GM12878 (cell line): ENCODE data around the gene C17orf107. TPM values are rescaled to one million over a fixed set of nuclear protein-coding genes. Genes with fewer than 3 reads are reported as not detected.

Source experiments
- ATAC-seq: fragments of 200-7000 bp; cut with Tn5 transposase; 3 replicates; pipeline ENCODE4 v1.9.1; 2020; ENCODE audit warnings: mild to moderate bottlenecking, moderate library complexity
- Bru-seq: library from RNA; stranded (reverse); fragments of 400-500 nt; gene quantifications from one replicate; lab custom pipeline; 2021; lab: Mats Ljungman, UMichigan
- BruChase-seq, 2 experiments: library from RNA; stranded (reverse); fragments of 400-500 nt; gene quantifications; one replicate each; lab custom pipeline; 2021; lab: Mats Ljungman, UMichigan
- BruUV-seq: library from RNA; stranded (reverse); fragments of 400-500 nt; replicated peaks from 2 replicates; lab custom pipeline; 2021; lab: Mats Ljungman, UMichigan
- CTCF ChIA-PET: fragments of 300-600 bp; sonication (Branson Sonifier 250); formaldehyde crosslinking; extraction: SDS; loops from one replicate; lab custom pipeline; 2021; ENCODE audit warnings: inconsistent platforms; lab: Yijun Ruan, JAX
- POLR2A ChIA-PET: fragments of 350-600 bp; formaldehyde crosslinking; extraction: SDS; loops from one replicate; lab custom pipeline; 2021; ENCODE audit warnings: inconsistent platforms; lab: Charles Lee
- RAD21 ChIA-PET: fragments of 300-600 bp; sonication (Branson Sonifier 250); formaldehyde crosslinking; loops from one replicate; lab custom pipeline; 2023; ENCODE audit warnings: antibody characterized with exemption; ENCODE audit not compliant: unreplicated experiment; lab: Charles Lee
- SMC1A ChIA-PET: fragments of 300-600 bp; sonication (Branson Sonifier 250); formaldehyde crosslinking; loops from one replicate; lab custom pipeline; 2023; ENCODE audit not compliant: unreplicated experiment, uncharacterized antibody; lab: Charles Lee
- DNase-seq: peaks from one replicate; pipeline ENCODE4 v3.0.0-alpha.2; 2011; ENCODE audit warnings: low read depth, low spot score
- FAIRE-seq: peaks from 3 replicates; lab custom pipeline; 2011; peaks lifted over from hg19 to GRCh38; lab: Jason Lieb, UNC
- H2AFZ ChIP-seq: 2 replicates; pipeline ENCODE4 v1.6.0; 2011; ENCODE audit warnings: low read depth, low read length, control low read depth; ENCODE audit not compliant: control insufficient read depth
- H3K27ac ChIP-seq: 2 replicates; pipeline ENCODE4 v1.5.1; 2011; ENCODE audit warnings: control low read depth; ENCODE audit not compliant: control insufficient read depth, insufficient read depth
- H3K27me3 ChIP-seq, 2 experiments: replicated peaks in 1 of 2; 2 replicates each; pipeline versions ENCODE4 v1.6.0 to v1.6.1; 2011; ENCODE audit warnings: low read length in 1 of 2; ENCODE audit not compliant: control insufficient read depth in 2 of 2, insufficient read depth in 2 of 2
- H3K36me3 ChIP-seq, 2 experiments: 2 replicates each; pipeline ENCODE4 v1.5.1; 2011; ENCODE audit warnings: low read length in 1 of 2; ENCODE audit not compliant: control insufficient read depth in 2 of 2, insufficient read depth in 2 of 2
- H3K4me1 ChIP-seq: 2 replicates; pipeline ENCODE4 v1.6.1; 2011; ENCODE audit warnings: mild to moderate bottlenecking, low read length, moderate library complexity, mixed read lengths; ENCODE audit not compliant: control insufficient read depth, insufficient read depth
- H3K4me2 ChIP-seq: 2 replicates; pipeline ENCODE4 v1.6.0; 2011; ENCODE audit warnings: control low read depth; ENCODE audit not compliant: control insufficient read depth, insufficient read depth
- H3K4me3 ChIP-seq: fragments of 200-600 bp; sonication (generic); 2 replicates; pipeline ENCODE4 v1.5.1; 2016
- H3K79me2 ChIP-seq: 2 replicates; pipeline ENCODE4 v1.6.0; 2011; ENCODE audit warnings: low read length; ENCODE audit not compliant: control insufficient read depth, insufficient read depth
- H3K9ac ChIP-seq: 2 replicates; pipeline ENCODE4 v1.8.0; 2011; ENCODE audit warnings: low read length, control low read depth, mixed read lengths; ENCODE audit not compliant: control insufficient read depth, insufficient read depth
- H3K9me3 ChIP-seq: replicated peaks from 3 replicates; pipeline ENCODE4 v1.5.1; 2011; ENCODE audit warnings: mild to moderate bottlenecking, low read length; ENCODE audit not compliant: control insufficient read depth, insufficient read depth
- H4K20me1 ChIP-seq: 2 replicates; pipeline ENCODE4 v1.6.0; 2011; ENCODE audit not compliant: control insufficient read depth, insufficient read depth
- ATF7 ChIP-seq: fragments of 450-650 bp; IDR thresholded peaks from 2 replicates; pipeline ENCODE4 v1.6.1; 2016; ENCODE audit warnings: low read depth, mild to moderate bottlenecking
- CREB1 ChIP-seq: IDR thresholded peaks from 2 replicates; pipeline ENCODE4 v1.6.1; 2012; ENCODE audit warnings: low read depth, mild to moderate bottlenecking, inconsistent platforms
- CREM ChIP-seq: IDR thresholded peaks from 2 replicates; pipeline ENCODE4 v1.6.1; 2014; ENCODE audit warnings: antibody characterized with exemption, low read depth
- EGR1 ChIP-seq, 2 experiments: IDR thresholded peaks; 1 replicate in 1 of 2; 2 replicates in 1 of 2; pipeline ENCODE4 v1.6.1; 2011 to 2012; ENCODE audit warnings: low read depth in 2 of 2, low read length in 2 of 2, borderline replicate concordance in 1 of 2, mild to moderate bottlenecking in 1 of 2, moderate library complexity in 1 of 2
- FOXM1 ChIP-seq: IDR thresholded peaks from 2 replicates; pipeline ENCODE4 v1.6.1; 2012; ENCODE audit warnings: low read depth, mild to moderate bottlenecking, inconsistent platforms, low read length, moderate library complexity
- MEF2A ChIP-seq: IDR thresholded peaks from 2 replicates; pipeline ENCODE4 v1.6.1; 2011; ENCODE audit warnings: low read depth, mild to moderate bottlenecking, low read length, moderate library complexity; ENCODE audit not compliant: insufficient read depth
- NRF1 ChIP-seq: conservative IDR thresholded peaks from 2 replicates; pipeline ENCODE4 v1.6.1; 2011; ENCODE audit warnings: mild to moderate bottlenecking, low read depth, low read length, improper control_type of control experiment
- POU2F2 ChIP-seq: IDR thresholded peaks from 3 replicates; pipeline ENCODE4 v1.6.1; 2011; ENCODE audit warnings: low read depth, mild to moderate bottlenecking, low read length, borderline replicate concordance
- RAD21 ChIP-seq: IDR thresholded peaks from 2 replicates; pipeline ENCODE4 v1.6.1; 2011; ENCODE audit warnings: mild to moderate bottlenecking, low read depth, low read length, moderate library complexity; ENCODE audit not compliant: insufficient read depth
- REST ChIP-seq: IDR thresholded peaks from 2 replicates; pipeline ENCODE4 v1.6.1; 2012; ENCODE audit warnings: mild to moderate bottlenecking, low read depth, low read length
- SPI1 ChIP-seq: IDR thresholded peaks from 2 replicates; pipeline ENCODE4 v1.6.1; 2011; ENCODE audit warnings: low read depth, mild to moderate bottlenecking, low read length, moderate library complexity, borderline replicate concordance; ENCODE audit not compliant: insufficient read depth
- TBL1XR1 ChIP-seq: IDR thresholded peaks from 2 replicates; pipeline ENCODE4 v1.6.1; 2012; ENCODE audit warnings: low read depth, low read length, improper control_type of control experiment
- TCF7 ChIP-seq: IDR thresholded peaks from 2 replicates; pipeline ENCODE4 v1.6.1; 2014; ENCODE audit warnings: antibody characterized with exemption, borderline replicate concordance
- WGBS: methylation state at CpG from one replicate; pipeline ENCODE4 v1.1.6; 2016; ENCODE audit warnings: low lambda C conversion rate; ENCODE audit not compliant: insufficient replicate concordance, insufficient coverage; ENCODE audit errors: missing lambda C conversion rate; 5-methylcytosine and 5-hydroxymethylcytosine counted together
- in situ Hi-C: fragments of 300-500 bp; cut with MboI; formaldehyde crosslinking; loops from 9 replicates; pipeline ENCODE4 v1.14.3; 2018; ENCODE audit warnings: mixed read lengths
- intact Hi-C: fragments of 100-400 bp; cut with micrococcal nuclease; formaldehyde crosslinking; loops from one replicate; pipeline ENCODE4 v1.14.2; 2022; ENCODE audit not compliant: unreplicated experiment
- long read RNA-seq, 2 experiments: library from polyadenylated mRNA; unstranded; transcript quantifications; one replicate each; pipeline ENCODE4 v2.0.0, GENCODE V29; 2019 to 2020
- polyA minus RNA-seq, 3 experiments: library from RNA; depleted of rRNA, polyadenylated mRNA; stranded (reverse); fragments of >200 nt; gene quantifications; 2 replicates each; pipeline ENCODE4 v1.2.3, GENCODE V29; 2011
- polyA plus RNA-seq, 11 experiments: library from polyadenylated mRNA; depleted of rRNA in 4 of 11; unstranded in 6 of 11; stranded (reverse) in 5 of 11; fragments of >200 nt; fragmentation: Nextera tagmentation in 4 of 11; fragmentation: Illumina TruSeq in 1 of 11; extraction: Ambion mirVana in 4 of 11; extraction: Trizol in 1 of 11; gene quantifications; 1 replicate in 1 of 11; 2 replicates in 10 of 11; pipeline versions ENCODE4 v1.2.1 to v1.2.3, GENCODE V29; 2011 to 2016; ENCODE audit warnings: inconsistent platforms in 2 of 11, missing spikeins in 2 of 11, low read depth in 1 of 11
- total RNA-seq, 4 experiments: library from RNA; depleted of rRNA in 3 of 4; stranded (reverse); fragments of >200 nt in 3 of 4; fragmentation: Illumina TruSeq in 1 of 4; extraction: Trizol in 1 of 4; gene quantifications; 2 replicates each; pipeline versions ENCODE4 v1.2.1 to v1.2.3, GENCODE V29; 2013 to 2021

Gene C17orf107
- total RNA-seq (2013; cell fraction: nucleolus; rRNA removed) = 0.31 TPM in 1 of 2 replicates, not detected in the other
- total RNA-seq (2014; rRNA removed) = 0.23 and 0.33 TPM in 2 replicates
- 0.18 TPM in 1 of 2 replicates, not detected in the other for total RNA-seq (2014; rRNA removed; fragmentation: Illumina TruSeq; extraction: Trizol)
- total RNA-seq (2021) = 0.16 and 0.46 TPM in 2 replicates
- polyA plus RNA-seq (2011; ENCODE audit: low read depth) = 0.28 TPM
- polyA plus RNA-seq (2011; rRNA removed) = 0.05 TPM in 1 of 2 replicates, not detected in the other
- polyA plus RNA-seq (2011; cell fraction: cytosol; rRNA removed) = 0.02 and 0.03 TPM in 2 replicates
- polyA plus RNA-seq (2011; cell fraction: nucleus; rRNA removed) = 0.15 and 0.51 TPM in 2 replicates
- 0.48 and 0.53 TPM in 2 replicates for polyA plus RNA-seq (2012)
- polyA plus RNA-seq (2014; fragmentation: Illumina TruSeq; extraction: Trizol) = 0.09 TPM in 1 of 2 replicates, not detected in the other
- polyA plus RNA-seq (2014; fragmentation: Nextera tagmentation; extraction: Ambion mirVana) = not detected
- 0.18 TPM in 1 of 2 replicates, not detected in the other for polyA plus RNA-seq (2014; rRNA removed)
- polyA plus RNA-seq (2016; fragmentation: Nextera tagmentation; extraction: Ambion mirVana) = under 1 TPM; 0.07 to 0.11 TPM
- polyA minus RNA-seq (2011; rRNA and poly(A)+ RNA removed) = 0.05 TPM in 1 of 2 replicates, not detected in the other
- not detected in 2 replicates for polyA minus RNA-seq (2011; cell fraction: cytosol; rRNA and poly(A)+ RNA removed)
- polyA minus RNA-seq (2011; cell fraction: nucleus; rRNA and poly(A)+ RNA removed) = 0.73 and 1.1 TPM in 2 replicates
- Bru-seq, nascent RNA = percentile 38 among the genes with signal in this experiment
- percentile 15 among the genes with signal in this experiment for BruChase-seq, experiment 1, labeled RNA remaining after a 6-hour chase
- BruChase-seq, experiment 2, labeled RNA remaining after a 2-hour chase = percentile 15 among the genes with signal in this experiment
- long read RNA-seq, experiment 1 = 0 reads
- long read RNA-seq, experiment 2 = 0 reads

- WGBS = 13% methylated on average over 52 of the region's 60 CpGs
- Histone ChIP-seq H3K4me3 (peak within 1 kb of the TSS; percentile 35; the same call in 1 of the 2 replicates), H3K27ac (no peak within 1 kb of the TSS), H3K36me3 (peaks cover 0 to 9% of the 10 kb centered on the region in 2 experiments; a peak in 3 of 4 replicates), H3K4me2 (peak within 1 kb of the TSS; percentile 91), H2AFZ (peak within 1 kb of the TSS; percentile 71), H3K79me2 (no peaks in the 10 kb centered on the region), H3K4me1 (peaks cover 20% of the 10 kb centered on the region), H3K27me3 (no peaks in the 10 kb centered on the region; a peak in 1 of 4 replicates), H4K20me1 (no peaks in the 10 kb centered on the region), H3K9ac (peak within 1 kb of the TSS; percentile 29), H3K9me3 (no peaks in the 10 kb centered on the region; the same call in 2 of the 3 replicates)
- ChIA-PET RAD21 (interaction anchor here (0.5 to 0.9 kb wide), 2 partner anchors 22 to 159 kb away, joined by 3 read pairs; no protein-coding TSS in a partner anchor), SMC1A (interaction anchor here (0.8 kb wide), 1 partner anchor 9 kb away, joined by 4 read pairs; no protein-coding TSS in a partner anchor), POLR2A (interaction anchor here (0.5 to 0.6 kb wide), 3 partner anchors 9 to 144 kb away, joined by 3 to 6 read pairs (median 3); no protein-coding TSS in a partner anchor), CTCF (interaction anchor here (1.0 to 1.3 kb wide), 3 partner anchors 12 to 332 kb away, joined by 3 read pairs; partner anchors contain the start of gene SLC25A11)
- BruUV-seq = no TSS peak
- ATAC-seq (peak; percentile 39), DNase-seq (no peak), FAIRE-seq (no peak)
- no peak for TF ChIP-seq TBL1XR1
- peak; percentile 94 for TF ChIP-seq CREM
- no peak for TF ChIP-seq POU2F2
- TF ChIP-seq ATF7 = peak; percentile 65
- no peak for TF ChIP-seq FOXM1
- peak in 1 of 2 experiments; percentile 92; a peak in 2 of 3 replicates for TF ChIP-seq EGR1 (IDR thresholded peaks at IDR 0.05; ENCODE audit: borderline replicate concordance in 1 of 2, low read depth in 2 of 2, low read length in 2 of 2)
- peak; percentile 98 for TF ChIP-seq CREB1
- TF ChIP-seq RAD21 = no peak
- TF ChIP-seq TCF7 = no peak
- TF ChIP-seq NRF1 = no peak
- no peak for TF ChIP-seq SPI1
- no peak for TF ChIP-seq MEF2A
- TF ChIP-seq REST = no peak
- in situ Hi-C loops (no loop called here), intact Hi-C loops (loop anchor here (5.0 kb wide), 1 partner anchor 167 kb away; the partner anchor contains the start of gene MED11)
These were observed at the start of gene C17orf107 for GRCh38 chr17:4899341-4900230. Gene C17orf107 (plus strand): TSS chr17:4899536. CDS start chr17:4899763, 227 bp downstream.
